ENCODE results near the gene DNAAF2. TPM values are rescaled to one million over a fixed set of nuclear protein-coding genes. Genes with fewer than 3 reads are reported as not detected.

DNAAF2 gene
- polyA plus RNA-seq, 1 of the 3 experiments (the other 2 are of a cell fraction): 8.9 TPM

DNA sequence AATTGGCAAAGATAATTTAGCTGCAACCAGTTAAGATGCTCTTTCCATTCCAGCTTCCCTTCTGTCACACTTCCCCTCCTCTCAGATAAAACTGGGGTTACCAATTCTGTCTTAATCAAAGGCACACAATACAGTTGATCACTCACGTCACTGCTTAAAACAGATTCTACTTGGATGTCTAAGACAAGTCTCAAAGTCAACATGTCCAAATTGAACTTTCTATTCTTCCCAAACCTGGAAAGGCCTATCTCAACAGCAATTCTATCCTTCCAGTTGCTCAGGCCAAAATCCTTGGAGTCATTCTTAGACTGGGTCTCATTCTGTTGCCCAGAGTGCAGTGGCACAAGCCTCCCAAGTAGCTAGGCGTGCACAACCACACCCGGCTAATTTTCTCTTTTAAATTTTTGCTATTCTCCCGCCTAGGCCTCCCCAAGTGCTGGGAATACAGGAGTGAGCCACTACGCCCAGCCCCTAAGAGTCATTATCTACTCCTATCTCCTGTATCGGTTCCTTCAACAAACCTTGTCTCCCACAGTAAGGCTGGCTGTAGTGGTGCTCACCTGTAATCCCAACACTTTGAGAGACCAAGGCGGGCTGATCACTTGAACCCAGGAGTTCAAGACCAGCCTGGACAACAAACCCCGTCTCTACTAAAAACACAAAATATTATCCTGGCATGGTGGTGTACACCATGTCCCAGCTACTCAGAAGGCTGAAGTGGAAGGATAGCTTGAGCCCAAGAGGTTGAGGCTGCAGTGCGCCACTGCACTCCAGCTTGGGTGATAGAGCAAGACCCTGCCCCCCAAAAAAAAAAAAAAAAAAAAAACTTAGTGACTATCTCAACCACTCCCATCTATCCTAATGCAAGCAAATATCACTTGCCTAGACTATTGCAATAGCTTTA lies 53.6 kb downstream of the DNAAF2 start:
- POLR2A ChIA-PET: no interaction called here
- Histone ChIP-seq H2AFZ (ENCODE audit: low read depth) (no peak overlapping the region), H3K4me3 (ENCODE audit: low read depth in 2 of 2, low read length in 1 of 2) (no peak overlapping the region), H3K36me3 (replicated peaks in 1 of 2; ENCODE audit: control insufficient read depth in 1 of 2, insufficient read depth in 2 of 2, low read length in 1 of 2) (peaks cover 27 to 33% of the 10 kb centered on the region in 2 experiments), H3K9me3 (no peaks in the 10 kb centered on the region), H3K4me1 (ENCODE audit: control insufficient read depth in 1 of 2, insufficient read depth in 2 of 2, low read depth in 1 of 2, low read length in 1 of 2) (peaks cover 3 to 7% of the 10 kb centered on the region in 2 experiments; a peak in 1 of 4 replicates), H3K9me2 (no peaks in the 10 kb centered on the region), H3K27ac (ENCODE audit: low read depth in 2 of 2, low read length in 1 of 2) (no peak overlapping the region), H3F3A (replicated peaks; ENCODE audit: insufficient read depth) (peaks cover 10% of the 10 kb centered on the region), H3K4me2 (no peak overlapping the region), H3K9ac (no peak overlapping the region), H3K27me3 (ENCODE audit: insufficient read depth) (no peaks in the 10 kb centered on the region), H4K20me1 (ENCODE audit: insufficient read depth) (peaks cover 65% of the 10 kb centered on the region), H3K79me2 (ENCODE audit: insufficient read depth) (peaks cover 75% of the 10 kb centered on the region)
- DNase-seq: no peak
- CTCF ChIA-PET: no interaction called here
- TF ChIP-seq RFX5 (IDR thresholded peaks at IDR 0.05; ENCODE audit: low read length) (no peak), FOXM1 (IDR thresholded peaks at IDR 0.05; ENCODE audit: low read depth) (no peak), NRF1 (IDR thresholded peaks at IDR 0.05; ENCODE audit: low read depth, low read length) (no peak), RAD21 (IDR thresholded peaks at IDR 0.05; ENCODE audit: low read length) (no peak), GABPA (IDR thresholded peaks at IDR 0.05; ENCODE audit: low read depth) (no peak), NFIC (IDR thresholded peaks at IDR 0.05; ENCODE audit: borderline replicate concordance) (no peak)
- TF ChIP-seq, protein P1, sequence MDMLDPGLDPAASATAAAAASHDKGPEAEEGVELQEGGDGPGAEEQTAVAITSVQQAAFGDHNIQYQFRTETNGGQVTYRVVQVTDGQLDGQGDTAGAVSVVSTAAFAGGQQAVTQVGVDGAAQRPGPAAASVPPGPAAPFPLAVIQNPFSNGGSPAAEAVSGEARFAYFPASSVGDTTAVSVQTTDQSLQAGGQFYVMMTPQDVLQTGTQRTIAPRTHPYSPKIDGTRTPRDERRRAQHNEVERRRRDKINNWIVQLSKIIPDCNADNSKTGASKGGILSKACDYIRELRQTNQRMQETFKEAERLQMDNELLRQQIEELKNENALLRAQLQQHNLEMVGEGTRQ (IDR thresholded peaks at IDR 0.05; ENCODE audit: borderline replicate concordance, low read depth, low read length): no peak
- WGBS (ENCODE audit: low lambda C conversion rate): 92% methylated on average over 9 of the region's 9 CpGs

DNA sequence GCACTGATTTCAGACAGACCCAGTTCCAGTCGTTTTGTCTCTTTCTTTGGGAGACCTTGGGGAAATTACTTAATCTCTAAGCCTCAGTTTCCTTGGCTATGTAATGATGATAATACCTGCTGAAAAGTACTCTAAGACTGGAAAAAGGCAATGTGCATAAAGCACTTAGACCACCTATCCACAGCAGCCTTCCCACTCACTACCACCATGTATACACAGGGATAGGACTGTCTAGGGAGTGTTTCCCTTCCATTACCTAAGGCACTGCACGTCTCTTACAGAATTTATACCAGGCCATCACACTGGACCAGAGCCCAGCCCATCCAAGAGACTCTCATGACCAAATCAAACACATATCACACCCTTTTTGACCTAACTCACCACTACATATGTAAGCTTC lies 55.2 kb downstream of the DNAAF2 start:
- Histone ChIP-seq H3K79me2 (ENCODE audit: insufficient read depth) (peaks cover 61% of the 10 kb centered on the region), H3K27me3 (ENCODE audit: insufficient read depth) (no peaks in the 10 kb centered on the region), H3K9me3 (no peaks in the 10 kb centered on the region), H3K4me2 (no peak overlapping the region), H2AFZ (ENCODE audit: low read depth) (no peak overlapping the region), H3K9me2 (no peaks in the 10 kb centered on the region), H4K20me1 (ENCODE audit: insufficient read depth) (peaks cover 56% of the 10 kb centered on the region), H3K4me3 (ENCODE audit: low read depth in 2 of 2, low read length in 1 of 2) (no peak overlapping the region), H3K36me3 (replicated peaks in 1 of 2; ENCODE audit: control insufficient read depth in 1 of 2, insufficient read depth in 2 of 2, low read length in 1 of 2) (peaks cover 27 to 28% of the 10 kb centered on the region in 2 experiments), H3F3A (replicated peaks; ENCODE audit: insufficient read depth) (peaks cover 10% of the 10 kb centered on the region), H3K9ac (no peak overlapping the region), H3K27ac (ENCODE audit: low read depth in 2 of 2, low read length in 1 of 2) (no peak overlapping the region), H3K4me1 (ENCODE audit: control insufficient read depth in 1 of 2, insufficient read depth in 2 of 2, low read depth in 1 of 2, low read length in 1 of 2) (peaks cover 3 to 7% of the 10 kb centered on the region in 2 experiments; a peak in 1 of 4 replicates)
- DNase-seq: no peak
- POLR2A ChIA-PET: no interaction called here
- 91% methylated on average over 2 of the region's 2 CpGs for WGBS (ENCODE audit: low lambda C conversion rate)
- CTCF ChIA-PET: no interaction called here
- TF ChIP-seq CHD2 (IDR thresholded peaks at IDR 0.05; ENCODE audit: low read length, partially characterized antibody) (no peak), TAF1 (IDR thresholded peaks at IDR 0.05; ENCODE audit: borderline replicate concordance, low read depth, low read length) (no peak), FOXJ3 (CRISPR knock-in tag; IDR thresholded peaks at IDR 0.05) (no peak), SIN3A (IDR thresholded peaks at IDR 0.05; ENCODE audit: borderline replicate concordance, low read depth, low read length) (no peak), RAD21 (IDR thresholded peaks at IDR 0.05; ENCODE audit: low read length) (no peak), TCF12 (IDR thresholded peaks at IDR 0.05) (no peak), JUND (IDR thresholded peaks at IDR 0.05) (no peak), NRF1 (IDR thresholded peaks at IDR 0.05; ENCODE audit: low read depth, low read length) (no peak), EZH2phosphoT487 (IDR thresholded peaks at IDR 0.05; ENCODE audit: borderline replicate concordance, low read depth) (no peak), ELF1 (IDR thresholded peaks at IDR 0.05) (no peak), SMC3 (IDR thresholded peaks at IDR 0.05; ENCODE audit: low read depth, low read length) (no peak)
- TF ChIP-seq, protein P2, sequence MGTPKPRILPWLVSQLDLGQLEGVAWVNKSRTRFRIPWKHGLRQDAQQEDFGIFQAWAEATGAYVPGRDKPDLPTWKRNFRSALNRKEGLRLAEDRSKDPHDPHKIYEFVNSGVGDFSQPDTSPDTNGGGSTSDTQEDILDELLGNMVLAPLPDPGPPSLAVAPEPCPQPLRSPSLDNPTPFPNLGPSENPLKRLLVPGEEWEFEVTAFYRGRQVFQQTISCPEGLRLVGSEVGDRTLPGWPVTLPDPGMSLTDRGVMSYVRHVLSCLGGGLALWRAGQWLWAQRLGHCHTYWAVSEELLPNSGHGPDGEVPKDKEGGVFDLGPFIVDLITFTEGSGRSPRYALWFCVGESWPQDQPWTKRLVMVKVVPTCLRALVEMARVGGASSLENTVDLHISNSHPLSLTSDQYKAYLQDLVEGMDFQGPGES (IDR thresholded peaks at IDR 0.05; ENCODE audit: low read depth, low read length): no peak
- TF ChIP-seq, protein P3, sequence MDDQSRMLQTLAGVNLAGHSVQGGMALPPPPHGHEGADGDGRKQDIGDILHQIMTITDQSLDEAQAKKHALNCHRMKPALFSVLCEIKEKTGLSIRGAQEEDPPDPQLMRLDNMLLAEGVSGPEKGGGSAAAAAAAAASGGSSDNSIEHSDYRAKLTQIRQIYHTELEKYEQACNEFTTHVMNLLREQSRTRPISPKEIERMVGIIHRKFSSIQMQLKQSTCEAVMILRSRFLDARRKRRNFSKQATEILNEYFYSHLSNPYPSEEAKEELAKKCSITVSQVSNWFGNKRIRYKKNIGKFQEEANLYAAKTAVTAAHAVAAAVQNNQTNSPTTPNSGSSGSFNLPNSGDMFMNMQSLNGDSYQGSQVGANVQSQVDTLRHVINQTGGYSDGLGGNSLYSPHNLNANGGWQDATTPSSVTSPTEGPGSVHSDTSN (IDR thresholded peaks at IDR 0.05): no peak
- TF ChIP-seq, protein P1 (IDR thresholded peaks at IDR 0.05; ENCODE audit: borderline replicate concordance, low read depth, low read length): no peak
- TF ChIP-seq, protein P4, sequence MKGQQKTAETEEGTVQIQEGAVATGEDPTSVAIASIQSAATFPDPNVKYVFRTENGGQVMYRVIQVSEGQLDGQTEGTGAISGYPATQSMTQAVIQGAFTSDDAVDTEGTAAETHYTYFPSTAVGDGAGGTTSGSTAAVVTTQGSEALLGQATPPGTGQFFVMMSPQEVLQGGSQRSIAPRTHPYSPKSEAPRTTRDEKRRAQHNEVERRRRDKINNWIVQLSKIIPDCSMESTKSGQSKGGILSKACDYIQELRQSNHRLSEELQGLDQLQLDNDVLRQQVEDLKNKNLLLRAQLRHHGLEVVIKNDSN (IDR thresholded peaks at IDR 0.05; ENCODE audit: borderline replicate concordance, low read depth): no peak
- TF ChIP-seq, protein P5, sequence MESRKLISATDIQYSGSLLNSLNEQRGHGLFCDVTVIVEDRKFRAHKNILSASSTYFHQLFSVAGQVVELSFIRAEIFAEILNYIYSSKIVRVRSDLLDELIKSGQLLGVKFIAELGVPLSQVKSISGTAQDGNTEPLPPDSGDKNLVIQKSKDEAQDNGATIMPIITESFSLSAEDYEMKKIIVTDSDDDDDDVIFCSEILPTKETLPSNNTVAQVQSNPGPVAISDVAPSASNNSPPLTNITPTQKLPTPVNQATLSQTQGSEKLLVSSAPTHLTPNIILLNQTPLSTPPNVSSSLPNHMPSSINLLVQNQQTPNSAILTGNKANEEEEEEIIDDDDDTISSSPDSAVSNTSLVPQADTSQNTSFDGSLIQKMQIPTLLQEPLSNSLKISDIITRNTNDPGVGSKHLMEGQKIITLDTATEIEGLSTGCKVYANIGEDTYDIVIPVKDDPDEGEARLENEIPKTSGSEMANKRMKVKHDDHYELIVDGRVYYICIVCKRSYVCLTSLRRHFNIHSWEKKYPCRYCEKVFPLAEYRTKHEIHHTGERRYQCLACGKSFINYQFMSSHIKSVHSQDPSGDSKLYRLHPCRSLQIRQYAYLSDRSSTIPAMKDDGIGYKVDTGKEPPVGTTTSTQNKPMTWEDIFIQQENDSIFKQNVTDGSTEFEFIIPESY (IDR thresholded peaks at IDR 0.05; ENCODE audit: borderline replicate concordance, low read depth): no peak
